ENCODE measurements around the gene ZNF511.

ZNF511 gene

GRCh38 chr10:133353988-133354605, 45.4 kb downstream of the ZNF511 start:
- no peak for DNase-seq (ENCODE audit: low spot score)

GRCh38 chr10:133354672-133355240, 46.0 kb downstream of the ZNF511 start:
- no peak for DNase-seq (ENCODE audit: low spot score)

- no peak for DNase-seq (ENCODE audit: low spot score)
Measured at GRCh38 chr10:133355266-133355665, 46.6 kb downstream of the ZNF511 start.

GRCh38 chr10:133355991-133356390, 47.3 kb downstream of the ZNF511 start:
- no peak for DNase-seq (ENCODE audit: low spot score)

GRCh38 chr10:133356549-133357284, 48.0 kb downstream of the ZNF511 start:
- DNase-seq (ENCODE audit: low spot score): no peak

- peak; percentile 46 for DNase-seq (ENCODE audit: low spot score)
Measured at GRCh38 chr10:133357285-133358161, 48.8 kb downstream of the ZNF511 start, which contains the start of gene FUOM. TSS of gene FUOM (minus strand) at chr10:133358019. CDS start at chr10:133358007, 12 bp downstream.

- no peak for DNase-seq (ENCODE audit: low spot score)
Measured at GRCh38 chr10:133358162-133358924, 49.6 kb downstream of the ZNF511 start.

GRCh38 chr10:133358925-133359310, 50.2 kb downstream of the ZNF511 start:
- DNase-seq (ENCODE audit: low spot score): no peak

GRCh38 chr10:133359554-133359971, 50.8 kb downstream of the ZNF511 start:
- peak; percentile 28 for DNase-seq (ENCODE audit: low spot score)

- DNase-seq (ENCODE audit: low spot score): no peak
Measured at GRCh38 chr10:133359972-133360610, 51.4 kb downstream of the ZNF511 start.

GRCh38 chr10:133361227-133361626, 52.5 kb downstream of the ZNF511 start:
- DNase-seq (ENCODE audit: low spot score): no peak

GRCh38 chr10:133361773-133362441, 53.2 kb downstream of the ZNF511 start:
- DNase-seq (ENCODE audit: low spot score): no peak
